GM12878 (cell line): ENCODE data around the gene UBE3D. TPM values are rescaled to one million over a fixed set of nuclear protein-coding genes. Genes with fewer than 3 reads are reported as not detected.

Source experiments
- ATAC-seq: fragments of 200-7000 bp; cut with Tn5 transposase; 3 replicates; pipeline ENCODE4 v1.9.1; 2020; ENCODE audit warnings: mild to moderate bottlenecking, moderate library complexity
- BruUV-seq: library from RNA; stranded (reverse); fragments of 400-500 nt; replicated peaks from 2 replicates; lab custom pipeline; 2021; lab: Mats Ljungman, UMichigan
- CTCF ChIA-PET: fragments of 300-600 bp; sonication (Branson Sonifier 250); formaldehyde crosslinking; extraction: SDS; loops from one replicate; lab custom pipeline; 2021; ENCODE audit warnings: inconsistent platforms; lab: Yijun Ruan, JAX
- POLR2A ChIA-PET: fragments of 350-600 bp; formaldehyde crosslinking; extraction: SDS; loops from one replicate; lab custom pipeline; 2021; ENCODE audit warnings: inconsistent platforms; lab: Charles Lee
- RAD21 ChIA-PET: fragments of 300-600 bp; sonication (Branson Sonifier 250); formaldehyde crosslinking; loops from one replicate; lab custom pipeline; 2023; ENCODE audit warnings: antibody characterized with exemption; ENCODE audit not compliant: unreplicated experiment; lab: Charles Lee
- SMC1A ChIA-PET: fragments of 300-600 bp; sonication (Branson Sonifier 250); formaldehyde crosslinking; loops from one replicate; lab custom pipeline; 2023; ENCODE audit not compliant: unreplicated experiment, uncharacterized antibody; lab: Charles Lee
- DNase-seq: peaks from one replicate; pipeline ENCODE4 v3.0.0-alpha.2; 2011; ENCODE audit warnings: low read depth, low spot score
- FAIRE-seq: peaks from 3 replicates; lab custom pipeline; 2011; peaks lifted over from hg19 to GRCh38; lab: Jason Lieb, UNC
- H2AFZ ChIP-seq: 2 replicates; pipeline ENCODE4 v1.6.0; 2011; ENCODE audit warnings: low read depth, low read length, control low read depth; ENCODE audit not compliant: control insufficient read depth
- H3K27ac ChIP-seq: 2 replicates; pipeline ENCODE4 v1.5.1; 2011; ENCODE audit warnings: control low read depth; ENCODE audit not compliant: control insufficient read depth, insufficient read depth
- H3K27me3 ChIP-seq, 2 experiments: replicated peaks in 1 of 2; 2 replicates each; pipeline versions ENCODE4 v1.6.0 to v1.6.1; 2011; ENCODE audit warnings: low read length in 1 of 2; ENCODE audit not compliant: control insufficient read depth in 2 of 2, insufficient read depth in 2 of 2
- H3K36me3 ChIP-seq, 2 experiments: 2 replicates each; pipeline ENCODE4 v1.5.1; 2011; ENCODE audit warnings: low read length in 1 of 2; ENCODE audit not compliant: control insufficient read depth in 2 of 2, insufficient read depth in 2 of 2
- H3K4me1 ChIP-seq: 2 replicates; pipeline ENCODE4 v1.6.1; 2011; ENCODE audit warnings: mild to moderate bottlenecking, low read length, moderate library complexity, mixed read lengths; ENCODE audit not compliant: control insufficient read depth, insufficient read depth
- H3K4me2 ChIP-seq: 2 replicates; pipeline ENCODE4 v1.6.0; 2011; ENCODE audit warnings: control low read depth; ENCODE audit not compliant: control insufficient read depth, insufficient read depth
- H3K4me3 ChIP-seq: fragments of 200-600 bp; sonication (generic); 2 replicates; pipeline ENCODE4 v1.5.1; 2016
- H3K79me2 ChIP-seq: 2 replicates; pipeline ENCODE4 v1.6.0; 2011; ENCODE audit warnings: low read length; ENCODE audit not compliant: control insufficient read depth, insufficient read depth
- H3K9ac ChIP-seq: 2 replicates; pipeline ENCODE4 v1.8.0; 2011; ENCODE audit warnings: low read length, control low read depth, mixed read lengths; ENCODE audit not compliant: control insufficient read depth, insufficient read depth
- H3K9me3 ChIP-seq: replicated peaks from 3 replicates; pipeline ENCODE4 v1.5.1; 2011; ENCODE audit warnings: mild to moderate bottlenecking, low read length; ENCODE audit not compliant: control insufficient read depth, insufficient read depth
- H4K20me1 ChIP-seq: 2 replicates; pipeline ENCODE4 v1.6.0; 2011; ENCODE audit not compliant: control insufficient read depth, insufficient read depth
- BCL3 ChIP-seq: IDR thresholded peaks from 2 replicates; pipeline ENCODE4 v1.6.1; 2011; ENCODE audit warnings: borderline replicate concordance, low read depth, mild to moderate bottlenecking, moderate library complexity, low read length; ENCODE audit not compliant: insufficient read depth, poor library complexity, severe bottlenecking
- CBX5 ChIP-seq: sonication (generic); IDR thresholded peaks from 2 replicates; pipeline ENCODE4 v1.6.1; 2016; ENCODE audit warnings: low read depth, moderate library complexity, mild to moderate bottlenecking, inconsistent platforms
- HDAC6 ChIP-seq: fragments of 200-600 bp; sonication (generic); IDR thresholded peaks from one replicate; pipeline ENCODE4 v1.8.0; 2017; ENCODE audit warnings: antibody characterized with exemption; ENCODE audit not compliant: unreplicated experiment
- MEF2A ChIP-seq: IDR thresholded peaks from 2 replicates; pipeline ENCODE4 v1.6.1; 2011; ENCODE audit warnings: low read depth, mild to moderate bottlenecking, low read length, moderate library complexity; ENCODE audit not compliant: insufficient read depth
- NBN ChIP-seq: fragments of 450-650 bp; IDR thresholded peaks from 2 replicates; pipeline ENCODE4 v1.6.1; 2016
- NR2C1 ChIP-seq: fragments of 450-650 bp; IDR thresholded peaks from 2 replicates; pipeline ENCODE4 v1.6.1; 2017; ENCODE audit warnings: antibody characterized with exemption, mild to moderate bottlenecking, moderate library complexity
- NR2F1 ChIP-seq: fragments of 450-650 bp; conservative IDR thresholded peaks from 2 replicates; pipeline ENCODE4 v1.6.1; 2017; ENCODE audit warnings: mild to moderate bottlenecking
- PKNOX1 ChIP-seq: fragments of 450-650 bp; IDR thresholded peaks from 2 replicates; pipeline ENCODE4 v1.6.1; 2016; ENCODE audit warnings: mild to moderate bottlenecking
- SRF ChIP-seq, 2 experiments: IDR thresholded peaks; 2 replicates each; pipeline ENCODE4 v1.6.1; 2011; ENCODE audit warnings: low read depth in 2 of 2, low read length in 2 of 2, mild to moderate bottlenecking in 1 of 2, moderate library complexity in 1 of 2
- in situ Hi-C: fragments of 300-500 bp; cut with MboI; formaldehyde crosslinking; loops from 9 replicates; pipeline ENCODE4 v1.14.3; 2018; ENCODE audit warnings: mixed read lengths
- intact Hi-C: fragments of 100-400 bp; cut with micrococcal nuclease; formaldehyde crosslinking; loops from one replicate; pipeline ENCODE4 v1.14.2; 2022; ENCODE audit not compliant: unreplicated experiment
- polyA plus RNA-seq, 11 experiments: library from polyadenylated mRNA; depleted of rRNA in 4 of 11; unstranded in 6 of 11; stranded (reverse) in 5 of 11; fragments of >200 nt; fragmentation: Nextera tagmentation in 4 of 11; fragmentation: Illumina TruSeq in 1 of 11; extraction: Ambion mirVana in 4 of 11; extraction: Trizol in 1 of 11; gene quantifications; 1 replicate in 1 of 11; 2 replicates in 10 of 11; pipeline versions ENCODE4 v1.2.1 to v1.2.3, GENCODE V29; 2011 to 2016; ENCODE audit warnings: inconsistent platforms in 2 of 11, missing spikeins in 2 of 11, low read depth in 1 of 11
- total RNA-seq, 4 experiments: library from RNA; depleted of rRNA in 3 of 4; stranded (reverse); fragments of >200 nt in 3 of 4; fragmentation: Illumina TruSeq in 1 of 4; extraction: Trizol in 1 of 4; gene quantifications; 2 replicates each; pipeline versions ENCODE4 v1.2.1 to v1.2.3, GENCODE V29; 2013 to 2021
- TF ChIP-seq, protein P1 (sequence below): fragments of 150-350 bp; IDR thresholded peaks from 2 replicates; pipeline ENCODE4 v1.6.1; 2014; ENCODE audit warnings: mild to moderate bottlenecking, low read depth, low read length

UBE3D gene
- total and polyA plus RNA-seq, 10 of the 15 experiments (the other 5 are each of a cell fraction or from before 2014, with no cell fraction given) = 4.3 to 9.0 (median 7.5) TPM

GRCh38 chr6:82996156-82996555 lies 69.5 kb downstream of the UBE3D start:
- ATAC-seq (no peak), FAIRE-seq (no peak), DNase-seq (no peak)
- H4K20me1 ChIP-seq = no peaks in the 10 kb centered on the region
- no peaks in the 10 kb centered on the region for H3K79me2 ChIP-seq
- ChIA-PET SMC1A (no interaction called here), POLR2A (interaction anchor here (0.5 kb wide), 1 partner anchor 12 kb away, joined by 4 read pairs; no protein-coding TSS in a partner anchor), RAD21 (no interaction called here), CTCF (no interaction called here)
- in situ Hi-C loops (no loop called here), intact Hi-C loops (no loop called here)
- H3K4me2 ChIP-seq = no peak overlapping the region
- H3K27ac ChIP-seq = no peak overlapping the region
- H3K4me1 ChIP-seq = no peaks in the 10 kb centered on the region
- H3K9me3 ChIP-seq = no peaks in the 10 kb centered on the region
- no peaks in the 10 kb centered on the region for H3K36me3 ChIP-seq
- no peak overlapping the region for H2AFZ ChIP-seq
- no TSS peak for BruUV-seq
- no peak overlapping the region for H3K4me3 ChIP-seq
- H3K9ac ChIP-seq = no peak overlapping the region
- TF ChIP-seq NBN = no peak
- no peak for TF ChIP-seq HDAC6
- TF ChIP-seq CBX5 = no peak
- TF ChIP-seq NR2C1 = no peak
- no peak for TF ChIP-seq BCL3
- TF ChIP-seq PKNOX1 = no peak
- no peak for TF ChIP-seq NR2F1
- no peak for TF ChIP-seq SRF (IDR thresholded peaks at IDR 0.05; ENCODE audit: low read depth in 2 of 2, low read length in 2 of 2)
- TF ChIP-seq MEF2A = no peak
- TF ChIP-seq, protein P1, sequence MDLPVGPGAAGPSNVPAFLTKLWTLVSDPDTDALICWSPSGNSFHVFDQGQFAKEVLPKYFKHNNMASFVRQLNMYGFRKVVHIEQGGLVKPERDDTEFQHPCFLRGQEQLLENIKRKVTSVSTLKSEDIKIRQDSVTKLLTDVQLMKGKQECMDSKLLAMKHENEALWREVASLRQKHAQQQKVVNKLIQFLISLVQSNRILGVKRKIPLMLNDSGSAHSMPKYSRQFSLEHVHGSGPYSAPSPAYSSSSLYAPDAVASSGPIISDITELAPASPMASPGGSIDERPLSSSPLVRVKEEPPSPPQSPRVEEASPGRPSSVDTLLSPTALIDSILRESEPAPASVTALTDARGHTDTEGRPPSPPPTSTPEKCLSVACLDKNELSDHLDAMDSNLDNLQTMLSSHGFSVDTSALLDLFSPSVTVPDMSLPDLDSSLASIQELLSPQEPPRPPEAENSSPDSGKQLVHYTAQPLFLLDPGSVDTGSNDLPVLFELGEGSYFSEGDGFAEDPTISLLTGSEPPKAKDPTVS = no peak
- H3K27me3 ChIP-seq = no peaks in the 10 kb centered on the region
